Lung (tissue), 16 donors: ENCODE results near the gene DR1. TPM values are rescaled to one million over a fixed set of nuclear protein-coding genes. Genes with fewer than 3 reads are reported as not detected.

Experiments used
- ATAC-seq: fragments of 200-7000 bp; cut with Tn5 transposase; one replicate; pipeline ENCODE4 v1.9.1; 2020; ENCODE audit warnings: moderate number of reproducible peaks; ENCODE audit not compliant: insufficient read depth, low FRiP score
- DNase-seq, 3 donors: peaks; one replicate each; pipeline ENCODE4 v3.0.0-alpha.2; 2013 to 2017
- H3K27ac ChIP-seq, 2 donors: one replicate each; pipeline ENCODE4 v1.5.1; 2013; ENCODE audit warnings: mild to moderate bottlenecking in 2 of 2, moderate library complexity in 2 of 2, control low read depth in 1 of 2, inconsistent platforms in 1 of 2, low read depth in 1 of 2, low read length in 1 of 2
- H3K27me3 ChIP-seq, 3 donors: one replicate each; pipeline ENCODE4 v1.5.1; 2013; ENCODE audit warnings: low read length in 2 of 3; ENCODE audit not compliant: control insufficient read depth in 3 of 3, insufficient read depth in 3 of 3
- H3K36me3 ChIP-seq, 4 donors: one replicate each; pipeline ENCODE4 v1.5.1; 2013; ENCODE audit warnings: low read length in 4 of 4, mild to moderate bottlenecking in 1 of 4, moderate library complexity in 1 of 4; ENCODE audit not compliant: control insufficient read depth in 4 of 4, insufficient read depth in 4 of 4
- H3K4me1 ChIP-seq, 5 donors: one replicate each; pipeline ENCODE4 v1.5.1; 2013; ENCODE audit warnings: low read length in 5 of 5, mild to moderate bottlenecking in 2 of 5, moderate library complexity in 1 of 5; ENCODE audit not compliant: control insufficient read depth in 5 of 5, insufficient read depth in 5 of 5
- H3K4me3 ChIP-seq: one replicate; pipeline ENCODE4 v1.5.1; 2013; ENCODE audit warnings: mild to moderate bottlenecking, control low read depth, moderate library complexity
- H3K9ac ChIP-seq, 2 donors: one replicate each; pipeline ENCODE4 v1.5.1; 2013; ENCODE audit warnings: low read length in 2 of 2, control low read depth in 1 of 2; ENCODE audit not compliant: insufficient read depth in 1 of 2
- H3K9me3 ChIP-seq, 4 donors: one replicate each; pipeline ENCODE4 v1.5.1; 2013; ENCODE audit warnings: low read length in 3 of 4, mild to moderate bottlenecking in 1 of 4, moderate library complexity in 1 of 4; ENCODE audit not compliant: control insufficient read depth in 4 of 4, insufficient read depth in 3 of 4
- CTCF ChIP-seq: IDR thresholded peaks from 2 replicates; pipeline ENCODE4 v1.5.1; 2012; ENCODE audit warnings: mild to moderate bottlenecking; ENCODE audit errors: control extremely low read depth, extremely low read depth
- WGBS, 2 donors: extraction: QIAGEN DNeasy Blood & Tissue Kit; methylation state at CpG; one replicate each; pipeline ENCODE4 v1.1.7; 2013; 5-methylcytosine and 5-hydroxymethylcytosine counted together
- long read RNA-seq, 5 donors: transcript quantifications; one replicate each; lab custom pipeline, GENCODE V29; 2026
- polyA plus RNA-seq, 2 donors: library from polyadenylated mRNA; stranded (reverse); fragments of 200-250 nt; gene quantifications; one replicate each; pipeline ENCODE4 v1.2.1, GENCODE V29; 2013
- total RNA-seq, 2 donors: library from RNA; depleted of rRNA in 1 of 2; stranded (reverse); fragments of >200 nt in 1 of 2; gene quantifications; one replicate each; pipeline ENCODE4 v1.2.1, GENCODE V29; 2014 to 2021
- donor health status: control.
- donor health status: control.
- donor health status: Bipolar disorder and iron deficiency.
- donor health status: healthy.
- donor health status: DM: yes; HTN: yes; CAD: no.

DR1 gene
- total RNA-seq (10 to 100 TPM; 44.1 to 59.5 TPM), polyA plus RNA-seq (10 to 100 TPM; 10.5 to 24.8 TPM)
- long read RNA-seq, donor 1, full-length matches to known transcripts = 28 of 52 reads
- long read RNA-seq, donor 1, partial matches to known transcripts = 24 of 52 reads
- long read RNA-seq, donor 1, other reads (novel, unspliced or antisense) = 0 of 52 reads
- long read RNA-seq, donor 2, full-length matches to known transcripts = 11 of 11 reads
- long read RNA-seq, donor 2, partial matches to known transcripts = 0 of 11 reads
- long read RNA-seq, donor 2, other reads (novel, unspliced or antisense) = 0 of 11 reads
- long read RNA-seq, donor 3, full-length matches to known transcripts = 13 of 13 reads
- long read RNA-seq, donor 3, partial matches to known transcripts = 0 of 13 reads
- long read RNA-seq, donor 3, other reads (novel, unspliced or antisense) = 0 of 13 reads
- long read RNA-seq, donor 4, full-length matches to known transcripts = 9 of 20 reads
- long read RNA-seq, donor 4, partial matches to known transcripts = 11 of 20 reads
- long read RNA-seq, donor 4, other reads (novel, unspliced or antisense) = 0 of 20 reads
- long read RNA-seq, donor 5, full-length matches to known transcripts = 27 of 27 reads
- long read RNA-seq, donor 5, partial matches to known transcripts = 0 of 27 reads
- long read RNA-seq, donor 5, other reads (novel, unspliced or antisense) = 0 of 27 reads

- peak within 1 kb of the TSS; percentile 99 for H3K27ac ChIP-seq
- DNase-seq (peak; percentile 96 to 97 (median 97)), ATAC-seq (peak; percentile 98)
- WGBS, 2 donors = 0% methylated on average over 74 to 80 of the region's 80 CpGs
- no peaks in the 10 kb centered on the region for H3K27me3 ChIP-seq
- H3K36me3 ChIP-seq = peaks cover 0 to 3% (median 0%) of the 10 kb centered on the region in 4 donors
- H3K9ac ChIP-seq = peak within 1 kb of the TSS; percentile 94 to 95
- peaks cover 1 to 30% (median 5%) of the 10 kb centered on the region in 5 donors for H3K4me1 ChIP-seq
- H3K4me3 ChIP-seq = peak within 1 kb of the TSS; percentile 97
- H3K9me3 ChIP-seq = no peaks in the 10 kb centered on the region
- TF ChIP-seq CTCF = no peak
These were observed at the start of gene DR1 for GRCh38 chr1:93345633-93346420. TSS of gene DR1 (plus strand) at chr1:93345907. CDS start at chr1:93346646, 739 bp downstream.

- WGBS, 2 donors = 72 to 76% methylated on average over 3 of the region's 3 CpGs
- TF ChIP-seq CTCF = no peak
- Histone ChIP-seq H3K9me3 (no peaks in the 10 kb centered on the region), H3K36me3 (peaks cover 0 to 1% (median 0%) of the 10 kb centered on the region in 4 donors), H3K4me3 (no peak overlapping the region), H3K27ac (no peak overlapping the region), H3K27me3 (no peaks in the 10 kb centered on the region), H3K9ac (no peak overlapping the region), H3K4me1 (peaks cover 0 to 5% (median 2%) of the 10 kb centered on the region in 5 donors)
- DNase-seq = peak in 2 of 3 donors; percentile 26 to 27
- no peak for ATAC-seq
These were observed 49.1 kb upstream of the DR1 start for GRCh38 chr1:93296555-93297154.

GRCh38 chr1:93301131-93301530 lies 44.6 kb upstream of the DR1 start:
- Histone ChIP-seq H3K4me3 (no peak overlapping the region), H3K27me3 (no peaks in the 10 kb centered on the region), H3K9ac (no peak overlapping the region), H3K36me3 (peaks cover 0 to 1% (median 0%) of the 10 kb centered on the region in 4 donors), H3K9me3 (no peaks in the 10 kb centered on the region), H3K4me1 (peaks cover 0 to 5% (median 2%) of the 10 kb centered on the region in 5 donors), H3K27ac (no peak overlapping the region)
- ATAC-seq (no peak), DNase-seq (no peak)
- WGBS, 2 donors = 74 to 77% methylated on average over 1 of the region's 1 CpG
- no peak for TF ChIP-seq CTCF
